SHP77 (cell line): ENCODE results near the gene FIGLA.
"Not testable (repeated sequence)": the region's sequence is repeated elsewhere in the genome, so short reads cannot be mapped to it uniquely, and the experiment has no call there.

Experiments
- DNase-seq, 2 experiments: peaks; one replicate each; lab custom pipeline; 2025; lab: John Stamatoyannopoulos, UW

Gene FIGLA

GRCh38 chr2:70746094-70746974, 44.1 kb downstream of the FIGLA start:
- no peak for DNase-seq

GRCh38 chr2:70745276-70745825, 45.1 kb downstream of the FIGLA start:
- no peak for DNase-seq

- DNase-seq = no peak
Measured at GRCh38 chr2:70744397-70744796, 46.0 kb downstream of the FIGLA start.

- DNase-seq = no peak
Measured at GRCh38 chr2:70743677-70744076, 46.8 kb downstream of the FIGLA start.

- DNase-seq = no peak
Measured at GRCh38 chr2:70743068-70743467, 47.4 kb downstream of the FIGLA start.

GRCh38 chr2:70739492-70739891, 51.0 kb downstream of the FIGLA start:
- not testable (repeated sequence) for DNase-seq

GRCh38 chr2:70738159-70738558, 52.3 kb downstream of the FIGLA start:
- no peak for DNase-seq

GRCh38 chr2:70735071-70735470, 55.4 kb downstream of the FIGLA start:
- no peak for DNase-seq

GRCh38 chr2:70733646-70734180, 56.7 kb downstream of the FIGLA start:
- DNase-seq = no peak

GRCh38 chr2:70732766-70733645, 57.4 kb downstream of the FIGLA start:
- no peak for DNase-seq

GRCh38 chr2:70730730-70731129, 59.7 kb downstream of the FIGLA start:
- no peak for DNase-seq

GRCh38 chr2:70729647-70730046, 60.8 kb downstream of the FIGLA start:
- DNase-seq = no peak

- DNase-seq = no peak
Measured at GRCh38 chr2:70728128-70728527, 62.3 kb downstream of the FIGLA start.
